Natural killer cell (primary cell): ENCODE measurements around the gene BARHL1. TPM values are rescaled to one million over a fixed set of nuclear protein-coding genes. Genes with fewer than 3 reads are reported as not detected.
"Not testable (repeated sequence)": the region's sequence is repeated elsewhere in the genome, so short reads cannot be mapped to it uniquely, and the experiment has no call there.

Experiments
- ATAC-seq, 3 donors: fragments of 150-1000 bp in 2 of 3; fragments of 200-7000 bp in 1 of 3; cut with Tn5 transposase; 1 replicate in 1 of 3; 2 replicates in 2 of 3; pipeline ENCODE4 v1.10.0; 2021; ENCODE audit warnings: mild to moderate bottlenecking in 2 of 3, moderate library complexity in 2 of 3
- DNase-seq, 2 donors: peaks; one replicate each; pipeline versions ENCODE4 v3.0.0 to v3.0.0-alpha.2; 2013 to 2021; ENCODE audit warnings: mixed read lengths in 1 of 2
- H3K27ac ChIP-seq: one replicate; pipeline ENCODE4 v1.5.1; 2013; ENCODE audit warnings: mild to moderate bottlenecking, low read length
- H3K27me3 ChIP-seq: one replicate; pipeline ENCODE4 v1.6.1; 2013; ENCODE audit warnings: low read length; ENCODE audit not compliant: control insufficient read depth, insufficient read depth
- H3K36me3 ChIP-seq: one replicate; pipeline ENCODE4 v1.6.1; 2013; ENCODE audit warnings: low read length; ENCODE audit not compliant: control insufficient read depth, insufficient read depth
- H3K4me1 ChIP-seq: one replicate; pipeline ENCODE4 v1.6.1; 2013; ENCODE audit warnings: low read length; ENCODE audit not compliant: control insufficient read depth, insufficient read depth
- H3K4me3 ChIP-seq: one replicate; pipeline ENCODE4 v1.5.1; 2013; ENCODE audit warnings: low read length
- H3K9me3 ChIP-seq: one replicate; pipeline ENCODE4 v1.6.1; 2013; ENCODE audit warnings: low read length; ENCODE audit not compliant: control insufficient read depth, insufficient read depth
- H3K27ac Mint-ChIP-seq, 2 donors: one replicate each; pipeline ENCODE4 v1.8.0; 2022; ENCODE audit warnings: mild to moderate bottlenecking in 2 of 2, mixed read lengths in 2 of 2, moderate library complexity in 1 of 2
- H3K27me3 Mint-ChIP-seq, 2 donors: one replicate each; pipeline ENCODE4 v1.8.0; 2022; ENCODE audit warnings: low read depth in 2 of 2, mixed read lengths in 2 of 2
- H3K36me3 Mint-ChIP-seq: one replicate; pipeline ENCODE4 v1.8.0; 2022; ENCODE audit warnings: mixed read lengths
- H3K4me1 Mint-ChIP-seq, 2 donors: one replicate each; pipeline ENCODE4 v1.8.0; 2022; ENCODE audit warnings: mixed read lengths in 2 of 2
- H3K4me3 Mint-ChIP-seq: one replicate; pipeline ENCODE4 v1.8.0; 2022; ENCODE audit warnings: mild to moderate bottlenecking, moderate library complexity, mixed read lengths
- H3K9me3 Mint-ChIP-seq, 2 donors: one replicate each; pipeline ENCODE4 v1.8.0; 2022; ENCODE audit warnings: mixed read lengths in 2 of 2
- CTCF ChIP-seq: fragments of 200-600 bp; IDR thresholded peaks from one replicate; pipeline ENCODE4 v1.8.0; 2022; ENCODE audit warnings: antibody characterized with exemption
- WGBS: methylation state at CpG from one replicate; pipeline ENCODE4 v1.1.7; 2013; ENCODE audit warnings: missing lambda C conversion rate; ENCODE audit not compliant: insufficient coverage; 5-methylcytosine and 5-hydroxymethylcytosine counted together
- intact Hi-C: fragments of 100-400 bp; cut with micrococcal nuclease; formaldehyde crosslinking; loops from one replicate; pipeline ENCODE4 v1.14.2; 2022
- total RNA-seq, 4 donors: library from RNA; stranded (reverse); fragments of 120-200 nt in 1 of 4; gene quantifications; one replicate each; pipeline versions ENCODE4 v1.2.3 to v1.2.4, GENCODE V29; 2013 to 2022

The BARHL1 gene
- total RNA-seq, 3 donors from 2014 or later (not counting 1 experiment from before 2014, with no cell fraction given), result not detected

DNA sequence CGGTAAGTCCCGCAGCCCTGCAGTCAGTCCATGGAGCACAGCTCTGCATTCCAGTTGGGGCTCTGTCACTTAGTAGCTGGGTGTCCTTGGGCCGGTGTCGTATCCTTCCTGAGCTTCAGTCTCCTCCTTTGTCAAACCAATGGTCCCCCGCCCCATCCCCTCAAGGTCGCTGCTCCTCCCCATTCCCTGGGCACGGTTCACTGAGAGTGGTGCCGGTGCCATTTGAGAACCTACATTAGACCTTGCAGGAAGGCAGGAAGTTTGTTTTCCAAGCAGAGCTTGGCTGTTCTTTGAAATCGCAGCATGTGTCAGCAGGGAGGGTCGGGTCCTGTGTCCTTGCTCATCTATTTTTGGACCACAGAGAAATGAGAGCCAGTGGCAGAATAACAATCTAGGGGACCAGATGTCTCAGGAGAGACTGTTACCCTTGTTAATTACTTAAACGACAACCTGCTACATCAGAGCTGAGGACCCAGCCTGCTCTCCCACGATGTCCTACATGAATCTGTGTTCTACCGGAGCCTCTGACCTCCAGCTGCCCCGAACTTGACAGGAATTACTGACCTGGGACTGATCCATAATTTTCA, 21.7 kb upstream of the BARHL1 start:
- Mint-ChIP-seq H3K27me3 (peaks cover 30 to 67% of the 10 kb centered on the region in 2 donors), H3K9me3 (no peaks in the 10 kb centered on the region), H3K27ac (no peak overlapping the region), H3K4me3 (no peak overlapping the region), H3K4me1 (no peaks in the 10 kb centered on the region), H3K36me3 (no peaks in the 10 kb centered on the region)
- Histone ChIP-seq H3K27ac (no peak overlapping the region), H3K27me3 (peaks cover 4% of the 10 kb centered on the region), H3K4me3 (no peak overlapping the region), H3K36me3 (no peaks in the 10 kb centered on the region), H3K4me1 (no peaks in the 10 kb centered on the region), H3K9me3 (no peaks in the 10 kb centered on the region)
- DNase-seq (no peak), ATAC-seq (no peak)
- intact Hi-C loops, result no loop called here
- TF ChIP-seq CTCF, result no peak
- 48% methylated on average over 14 of the region's 14 CpGs for WGBS

DNA sequence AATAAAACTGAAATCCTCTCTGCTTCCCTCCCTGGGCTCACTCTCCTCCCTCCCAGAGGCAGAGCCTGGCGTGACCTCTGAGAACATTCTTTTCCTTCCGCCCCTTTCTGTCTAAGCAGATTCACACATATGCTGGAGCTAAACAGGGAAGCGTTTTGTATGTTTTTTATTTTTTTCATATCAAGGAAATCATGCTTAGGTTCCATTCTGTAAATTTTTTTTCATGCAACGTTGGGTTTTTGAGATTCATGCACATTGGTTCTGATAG, 20.2 kb upstream of the BARHL1 start:
- Mint-ChIP-seq H3K36me3 (no peaks in the 10 kb centered on the region), H3K9me3 (no peaks in the 10 kb centered on the region), H3K4me3 (no peak overlapping the region), H3K27ac (no peak overlapping the region), H3K4me1 (no peaks in the 10 kb centered on the region), H3K27me3 (peaks cover 27 to 53% of the 10 kb centered on the region in 2 donors)
- ATAC-seq, result no peak
- H3K36me3 ChIP-seq, result no peaks in the 10 kb centered on the region
- no peaks in the 10 kb centered on the region for H3K9me3 ChIP-seq
- H3K4me3 ChIP-seq, result no peak overlapping the region
- intact Hi-C loops, result no loop called here
- peaks cover 4% of the 10 kb centered on the region for H3K27me3 ChIP-seq
- no peak for TF ChIP-seq CTCF
- WGBS, result 56% methylated on average over 4 of the region's 4 CpGs
- H3K4me1 ChIP-seq, result no peaks in the 10 kb centered on the region
- H3K27ac ChIP-seq, result no peak overlapping the region
- no peak for DNase-seq

GRCh38 chr9:132564526-132564925, 17.9 kb upstream of the BARHL1 start:
- H3K27me3 Mint-ChIP-seq, result peaks cover 22 to 42% of the 10 kb centered on the region in 2 donors
- Histone ChIP-seq H3K27ac (no peak overlapping the region), H3K27me3 (peaks cover 4% of the 10 kb centered on the region), H3K4me3 (no peak overlapping the region), H3K9me3 (no peaks in the 10 kb centered on the region), H3K4me1 (no peaks in the 10 kb centered on the region), H3K36me3 (no peaks in the 10 kb centered on the region)
- ATAC-seq (no peak), DNase-seq (no peak)
- WGBS, result 84% methylated on average over 6 of the region's 6 CpGs
- H3K4me1 Mint-ChIP-seq, result no peaks in the 10 kb centered on the region
- no peak for TF ChIP-seq CTCF
- no peaks in the 10 kb centered on the region for H3K9me3 Mint-ChIP-seq
- no peak overlapping the region for H3K27ac Mint-ChIP-seq
- no peaks in the 10 kb centered on the region for H3K36me3 Mint-ChIP-seq
- intact Hi-C loops, result no loop called here
- H3K4me3 Mint-ChIP-seq, result no peak overlapping the region

DNA sequence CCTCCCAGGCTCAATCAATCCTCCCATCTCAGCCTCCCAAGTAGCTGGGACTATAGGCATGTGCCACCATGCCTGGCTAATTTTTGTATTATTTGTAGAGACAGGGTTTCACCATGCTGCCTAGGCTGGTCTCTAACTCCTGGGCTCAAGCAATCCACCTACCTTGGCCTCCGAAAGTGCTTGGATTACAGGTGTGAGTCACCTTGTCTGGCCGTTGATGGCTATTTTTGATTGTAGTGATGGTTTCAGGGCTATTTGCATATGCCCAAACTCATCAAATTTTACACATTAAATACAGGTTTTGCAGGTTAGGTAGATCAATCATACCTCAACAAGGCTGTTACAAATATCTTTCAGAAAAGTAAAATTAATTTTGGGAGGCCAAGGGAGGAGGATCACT, 13.6 kb upstream of the BARHL1 start:
- H3K27ac Mint-ChIP-seq, DNase-seq, H3K4me1 Mint-ChIP-seq, H3K4me3 ChIP-seq, H3K4me1 ChIP-seq, intact Hi-C loops, H3K9me3 ChIP-seq, H3K4me3 Mint-ChIP-seq, H3K36me3 Mint-ChIP-seq, H3K27me3 ChIP-seq, H3K27ac ChIP-seq, ATAC-seq, H3K9me3 Mint-ChIP-seq, H3K36me3 ChIP-seq: not testable (repeated sequence)
- H3K27me3 Mint-ChIP-seq, result peaks cover 22 to 36% of the 10 kb centered on the region in 2 donors
- 92% methylated on average over 1 of the region's 2 CpGs for WGBS
